ENCODE data around the gene ASTN2. TPM values are rescaled to one million over a fixed set of nuclear protein-coding genes. Genes with fewer than 3 reads are reported as not detected.

Gene ASTN2
- total and polyA plus RNA-seq, 2 donors (not counting 3 experiments of a cell fraction or from before 2014, with no cell fraction given) = 1.0 to 1.9 TPM

DNA sequence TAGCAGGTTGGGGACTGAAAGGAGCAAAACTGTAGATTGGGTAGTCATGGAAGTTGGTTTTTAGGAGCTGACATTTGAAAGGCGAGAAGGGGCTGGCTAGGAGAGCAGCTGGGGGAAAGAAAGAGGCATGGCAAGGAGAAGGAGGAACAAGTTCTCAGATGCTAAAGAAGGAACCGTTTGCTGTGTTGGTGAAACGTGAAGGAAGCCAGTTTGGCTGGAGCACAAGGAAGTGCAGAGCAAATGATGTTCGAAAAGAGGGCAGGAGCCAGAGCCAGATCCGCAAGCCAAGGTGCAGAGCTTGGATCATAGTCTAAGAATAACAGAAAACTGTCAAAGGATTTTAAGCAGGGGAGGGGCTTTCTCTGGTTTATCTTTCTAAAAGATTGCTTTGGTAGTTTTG, 276.6 kb downstream of the ASTN2 start:
- dilution Hi-C loops (cut with MboI; ENCODE audit: extremely low pct_ligation_motif_present, low sequenced_read_pairs) (no loop called here), intact Hi-C loops (cut with micrococcal nuclease) (no loop called here)
- POLR2A ChIA-PET = no interaction called here
- Histone ChIP-seq H3K79me2 (ENCODE audit: control insufficient read depth, insufficient read depth, low read length) (no peaks in the 10 kb centered on the region), H3K36me3 (ENCODE audit: control insufficient read depth in 2 of 2, extremely low read depth in 1 of 2, insufficient read depth in 2 of 2, low read length in 2 of 2) (no peaks in the 10 kb centered on the region), H3K4me2 (ENCODE audit: insufficient read depth, low read length) (no peak overlapping the region), H3K27ac (ENCODE audit: insufficient read depth, low read depth, low read length) (no peak overlapping the region), H3K4me3 (replicated peaks in 1 of 3; ENCODE audit: insufficient read depth in 1 of 3, low read depth in 1 of 3, low read length in 3 of 3) (no peak overlapping the region), H3K9me1 (replicated peaks; ENCODE audit: control insufficient read depth, extremely low read depth, insufficient read depth, low read length) (no peaks in the 10 kb centered on the region), H3K9ac (replicated peaks; ENCODE audit: extremely low read depth, insufficient read depth, low read length) (no peak overlapping the region), H3K9me3 (replicated peaks; ENCODE audit: control insufficient read depth, insufficient read depth, low read length) (peaks cover 7% of the 10 kb centered on the region), H4K20me1 (replicated peaks; ENCODE audit: control insufficient read depth, extremely low read depth, insufficient read depth, low read length) (no peaks in the 10 kb centered on the region), H3K27me3 (ENCODE audit: control insufficient read depth in 2 of 2, insufficient read depth in 2 of 2, low read length in 2 of 2) (no peaks in the 10 kb centered on the region), H3K4me1 (ENCODE audit: control insufficient read depth, extremely low read depth, insufficient read depth, low read length) (no peaks in the 10 kb centered on the region), H2AFZ (ENCODE audit: low read depth, low read length) (no peak overlapping the region)
- CTCF ChIA-PET = no interaction called here
- FAIRE-seq (no peak), DNase-seq (ENCODE audit: low read depth, low spot score) (no peak)
- TF ChIP-seq, protein P1, sequence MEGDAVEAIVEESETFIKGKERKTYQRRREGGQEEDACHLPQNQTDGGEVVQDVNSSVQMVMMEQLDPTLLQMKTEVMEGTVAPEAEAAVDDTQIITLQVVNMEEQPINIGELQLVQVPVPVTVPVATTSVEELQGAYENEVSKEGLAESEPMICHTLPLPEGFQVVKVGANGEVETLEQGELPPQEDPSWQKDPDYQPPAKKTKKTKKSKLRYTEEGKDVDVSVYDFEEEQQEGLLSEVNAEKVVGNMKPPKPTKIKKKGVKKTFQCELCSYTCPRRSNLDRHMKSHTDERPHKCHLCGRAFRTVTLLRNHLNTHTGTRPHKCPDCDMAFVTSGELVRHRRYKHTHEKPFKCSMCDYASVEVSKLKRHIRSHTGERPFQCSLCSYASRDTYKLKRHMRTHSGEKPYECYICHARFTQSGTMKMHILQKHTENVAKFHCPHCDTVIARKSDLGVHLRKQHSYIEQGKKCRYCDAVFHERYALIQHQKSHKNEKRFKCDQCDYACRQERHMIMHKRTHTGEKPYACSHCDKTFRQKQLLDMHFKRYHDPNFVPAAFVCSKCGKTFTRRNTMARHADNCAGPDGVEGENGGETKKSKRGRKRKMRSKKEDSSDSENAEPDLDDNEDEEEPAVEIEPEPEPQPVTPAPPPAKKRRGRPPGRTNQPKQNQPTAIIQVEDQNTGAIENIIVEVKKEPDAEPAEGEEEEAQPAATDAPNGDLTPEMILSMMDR (IDR thresholded peaks at IDR 0.05; ENCODE audit: extremely low read depth in 1 of 2, insufficient read depth in 1 of 2, low read depth in 1 of 2, low read length in 2 of 2) = no peak
- TF ChIP-seq MYC (IDR thresholded peaks at IDR 0.05; ENCODE audit: low read depth, low read length) (no peak), EZH2 (IDR thresholded peaks at IDR 0.05; ENCODE audit: borderline replicate concordance, low read depth, low read length, severe bottlenecking) (no peak), JUN (IDR thresholded peaks at IDR 0.05; ENCODE audit: borderline replicate concordance, insufficient read depth, insufficient read length, low read depth) (no peak), POLR2AphosphoS5 (IDR thresholded peaks at IDR 0.05; ENCODE audit: insufficient read depth, low read depth, low read length) (no peak), FOS (IDR thresholded peaks at IDR 0.05; ENCODE audit: borderline replicate concordance, insufficient read depth, low read length) (no peak)
- TF ChIP-seq, protein P2, sequence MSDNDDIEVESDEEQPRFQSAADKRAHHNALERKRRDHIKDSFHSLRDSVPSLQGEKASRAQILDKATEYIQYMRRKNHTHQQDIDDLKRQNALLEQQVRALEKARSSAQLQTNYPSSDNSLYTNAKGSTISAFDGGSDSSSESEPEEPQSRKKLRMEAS (IDR thresholded peaks at IDR 0.05; ENCODE audit: insufficient read depth, insufficient read length) = no peak
- no TSS peak for BruUV-seq (replicated peaks)

Data from endothelial cell of umbilical vein (primary cell).